GM12891 (cell line): ENCODE results near the gene DIS3L2.

Source experiments
- PAX5 ChIP-seq: IDR thresholded peaks from 2 replicates; pipeline ENCODE4 v1.6.1; 2011; ENCODE audit warnings: low read length, moderate library complexity, mild to moderate bottlenecking; ENCODE audit not compliant: insufficient read depth, severe bottlenecking
- POLR2A ChIP-seq: IDR thresholded peaks from 2 replicates; pipeline ENCODE4 v1.6.1; 2011; ENCODE audit warnings: low read depth, low read length, control low read depth
- POLR2AphosphoS5 ChIP-seq: IDR thresholded peaks from 2 replicates; pipeline ENCODE4 v1.6.1; 2011; ENCODE audit warnings: low read depth, low read length, control low read depth
- SPI1 ChIP-seq: IDR thresholded peaks from 2 replicates; pipeline ENCODE4 v1.6.1; 2011; ENCODE audit warnings: low read depth, low read length, control low read depth
- TAF1 ChIP-seq: IDR thresholded peaks from 2 replicates; pipeline ENCODE4 v1.6.1; 2011; ENCODE audit warnings: low read depth, low read length, control low read depth

GRCh38 chr2:232376260-232376659 lies 414.7 kb downstream of the DIS3L2 start:
- no peak for TF ChIP-seq TAF1
- no peak for TF ChIP-seq POLR2AphosphoS5
- no peak for TF ChIP-seq SPI1
- TF ChIP-seq POLR2A = no peak
- TF ChIP-seq PAX5 = no peak
